ENCODE data around the gene LIMK2.
"Not testable (repeated sequence)": the region's sequence is repeated elsewhere in the genome, so short reads cannot be mapped to it uniquely, and the experiment has no call there.

LIMK2 gene

GRCh38 chr22:31295360-31295759 is 83.3 kb downstream of the LIMK2 start:
- no peak for DNase-seq

- no peak for DNase-seq
Measured at GRCh38 chr22:31295831-31296657, 83.9 kb downstream of the LIMK2 start.

- DNase-seq = no peak
Measured at GRCh38 chr22:31300896-31301295, 88.8 kb downstream of the LIMK2 start.

- DNase-seq = no peak
Measured at GRCh38 chr22:31302006-31302405, 89.9 kb downstream of the LIMK2 start.

GRCh38 chr22:31302537-31302936 is 90.4 kb downstream of the LIMK2 start:
- no peak for DNase-seq

GRCh38 chr22:31305194-31305593 is 93.1 kb downstream of the LIMK2 start:
- DNase-seq = no peak

- no peak for DNase-seq
Measured at GRCh38 chr22:31308181-31308580, 96.1 kb downstream of the LIMK2 start.

- peak; percentile 33 for DNase-seq
Measured at GRCh38 chr22:31313366-31314147, 101.5 kb downstream of the LIMK2 start.

- DNase-seq = not testable (repeated sequence)
Measured at GRCh38 chr22:31314220-31314619, 102.1 kb downstream of the LIMK2 start.

- no peak for DNase-seq
Measured at GRCh38 chr22:31321421-31321820, 109.3 kb downstream of the LIMK2 start.

DNA sequence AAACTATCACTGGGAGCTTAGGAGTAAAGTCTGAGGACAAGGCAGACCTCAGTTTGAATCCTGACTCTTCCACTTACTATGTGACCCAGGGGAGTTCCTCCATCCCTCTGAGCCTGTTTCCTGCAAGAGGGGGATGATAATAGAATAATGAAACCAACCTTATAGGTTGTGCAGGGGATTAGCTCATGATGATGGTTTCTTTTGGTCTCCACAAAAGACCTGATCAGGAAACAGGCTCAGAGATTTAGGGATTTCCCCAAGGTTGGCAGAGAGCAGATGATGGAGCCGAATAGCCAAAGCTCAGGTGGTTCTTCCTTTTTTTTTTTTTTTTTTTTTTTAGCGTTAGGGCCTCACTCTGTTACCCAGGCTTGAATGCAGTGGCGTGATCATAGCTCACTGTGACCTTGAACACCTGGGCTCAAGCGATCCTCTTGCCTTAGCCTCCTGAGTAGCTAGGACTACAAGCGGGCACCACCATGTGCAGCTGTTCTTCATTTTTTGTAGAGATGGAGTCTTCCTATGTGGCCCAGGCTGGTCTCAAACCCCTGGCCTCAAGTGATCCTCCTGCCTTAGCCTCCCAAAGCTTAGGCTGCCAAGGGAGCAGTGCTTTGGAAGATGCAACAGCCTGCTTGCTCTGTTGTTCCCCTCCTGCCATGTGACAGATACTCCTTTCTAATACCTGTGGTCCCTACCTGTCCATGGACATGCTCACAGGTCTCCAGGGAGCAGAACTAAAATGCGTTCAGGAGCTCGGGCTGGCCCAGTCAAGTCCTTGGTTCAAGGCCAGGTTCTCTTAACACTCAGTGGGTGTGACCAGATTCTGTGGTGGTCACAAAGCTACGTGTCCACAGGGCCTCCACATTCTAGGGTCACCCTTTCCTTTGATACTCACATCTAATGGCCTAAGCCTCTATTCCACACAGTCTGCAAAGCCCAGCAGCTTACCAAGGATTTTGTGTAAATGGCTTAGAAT is 111.8 kb downstream of the LIMK2 start:
- DNase-seq = no peak

- DNase-seq = no peak
Measured at GRCh38 chr22:31326877-31327276, 114.8 kb downstream of the LIMK2 start.

GRCh38 chr22:31327806-31328543 is 115.9 kb downstream of the LIMK2 start:
- DNase-seq = no peak

DNA sequence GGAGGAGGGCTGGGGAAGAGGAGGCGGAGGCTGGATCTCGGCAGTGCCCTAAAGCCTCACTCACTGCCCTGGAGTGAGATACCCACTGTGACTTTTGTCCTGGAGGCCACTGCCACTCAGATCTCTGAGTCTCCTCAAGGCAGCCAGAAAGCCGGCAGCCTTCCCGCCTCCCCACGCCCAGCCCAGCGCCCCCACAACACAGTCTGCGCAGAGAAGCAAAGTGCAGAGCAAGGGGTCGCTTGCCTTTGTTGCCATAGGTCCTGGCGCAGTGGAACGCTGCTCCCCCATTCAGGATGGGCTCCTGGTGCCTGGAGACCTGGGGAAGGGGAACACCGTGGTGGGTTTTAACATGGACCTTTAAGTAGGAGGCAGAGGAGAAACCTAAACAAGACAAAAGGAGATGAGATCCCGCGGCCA is 116.5 kb downstream of the LIMK2 start:
- no peak for DNase-seq

GRCh38 chr22:31329029-31329428 is 116.9 kb downstream of the LIMK2 start:
- DNase-seq = no peak

All from NCI-H1436 (cell line).